Activated CD8-positive, alpha-beta memory T cell treated with anti-CD3 and anti-CD28 coated beads, Interleukin-2, amount 50 U/mL, for 48 hours (primary cell): Measurements from ENCODE around the gene CRYBG1.

Experiments
- DNase-seq: peaks from one replicate; pipeline ENCODE4 v3.0.0-alpha.2; 2020

The CRYBG1 gene

GRCh38 chr6:106426250-106426970, 65.9 kb downstream of the CRYBG1 start:
- no peak for DNase-seq

GRCh38 chr6:106430466-106430865, 69.9 kb downstream of the CRYBG1 start:
- DNase-seq = no peak

- no peak for DNase-seq
These were observed 70.9 kb downstream of the CRYBG1 start for GRCh38 chr6:106431405-106431804.

GRCh38 chr6:106431972-106432371, 71.5 kb downstream of the CRYBG1 start:
- DNase-seq = no peak

- DNase-seq = no peak
These were observed 74.0 kb downstream of the CRYBG1 start for GRCh38 chr6:106434530-106434929.

GRCh38 chr6:106439459-106439858, 78.9 kb downstream of the CRYBG1 start:
- DNase-seq = no peak

GRCh38 chr6:106440546-106440945, 80.0 kb downstream of the CRYBG1 start:
- DNase-seq = no peak

- no peak for DNase-seq
These were observed 81.9 kb downstream of the CRYBG1 start for GRCh38 chr6:106442395-106442794.

GRCh38 chr6:106444777-106445507, 84.4 kb downstream of the CRYBG1 start:
- DNase-seq = no peak

GRCh38 chr6:106445508-106445878, 85.0 kb downstream of the CRYBG1 start:
- no peak for DNase-seq

GRCh38 chr6:106446287-106446885, 85.9 kb downstream of the CRYBG1 start:
- DNase-seq = no peak

- no peak for DNase-seq
These were observed 86.5 kb downstream of the CRYBG1 start for GRCh38 chr6:106446983-106447382.

- DNase-seq = peak; percentile 61
These were observed 87.5 kb downstream of the CRYBG1 start for GRCh38 chr6:106448000-106448426.

- DNase-seq = no peak
These were observed 90.1 kb downstream of the CRYBG1 start for GRCh38 chr6:106450653-106451052.

- DNase-seq = no peak
These were observed 90.9 kb downstream of the CRYBG1 start for GRCh38 chr6:106451439-106451838.

GRCh38 chr6:106452628-106453027, 92.1 kb downstream of the CRYBG1 start:
- no peak for DNase-seq

GRCh38 chr6:106453756-106454367, 93.3 kb downstream of the CRYBG1 start:
- DNase-seq = no peak

GRCh38 chr6:106456756-106457155, 96.2 kb downstream of the CRYBG1 start:
- no peak for DNase-seq

GRCh38 chr6:106458021-106458986, 97.8 kb downstream of the CRYBG1 start:
- no peak for DNase-seq

- no peak for DNase-seq
These were observed 100.0 kb downstream of the CRYBG1 start for GRCh38 chr6:106460481-106460880.

- DNase-seq = no peak
These were observed 100.6 kb downstream of the CRYBG1 start for GRCh38 chr6:106461084-106461483.

- DNase-seq = no peak
These were observed 102.5 kb downstream of the CRYBG1 start for GRCh38 chr6:106462923-106463557.
